HG02798 (cell line): Measurements from ENCODE around the gene GJB1.
"Not testable (repeated sequence)": the region's sequence is repeated elsewhere in the genome, so short reads cannot be mapped to it uniquely, and the experiment has no call there.

Experiments
- ATAC-seq: cut with Tn5 transposase; IDR thresholded peaks from one replicate; pipeline ENCODE4 v1.9.1; 2021; ENCODE audit warnings: mild to moderate bottlenecking; ENCODE audit not compliant: unreplicated experiment, poor library complexity

Gene GJB1

DNA sequence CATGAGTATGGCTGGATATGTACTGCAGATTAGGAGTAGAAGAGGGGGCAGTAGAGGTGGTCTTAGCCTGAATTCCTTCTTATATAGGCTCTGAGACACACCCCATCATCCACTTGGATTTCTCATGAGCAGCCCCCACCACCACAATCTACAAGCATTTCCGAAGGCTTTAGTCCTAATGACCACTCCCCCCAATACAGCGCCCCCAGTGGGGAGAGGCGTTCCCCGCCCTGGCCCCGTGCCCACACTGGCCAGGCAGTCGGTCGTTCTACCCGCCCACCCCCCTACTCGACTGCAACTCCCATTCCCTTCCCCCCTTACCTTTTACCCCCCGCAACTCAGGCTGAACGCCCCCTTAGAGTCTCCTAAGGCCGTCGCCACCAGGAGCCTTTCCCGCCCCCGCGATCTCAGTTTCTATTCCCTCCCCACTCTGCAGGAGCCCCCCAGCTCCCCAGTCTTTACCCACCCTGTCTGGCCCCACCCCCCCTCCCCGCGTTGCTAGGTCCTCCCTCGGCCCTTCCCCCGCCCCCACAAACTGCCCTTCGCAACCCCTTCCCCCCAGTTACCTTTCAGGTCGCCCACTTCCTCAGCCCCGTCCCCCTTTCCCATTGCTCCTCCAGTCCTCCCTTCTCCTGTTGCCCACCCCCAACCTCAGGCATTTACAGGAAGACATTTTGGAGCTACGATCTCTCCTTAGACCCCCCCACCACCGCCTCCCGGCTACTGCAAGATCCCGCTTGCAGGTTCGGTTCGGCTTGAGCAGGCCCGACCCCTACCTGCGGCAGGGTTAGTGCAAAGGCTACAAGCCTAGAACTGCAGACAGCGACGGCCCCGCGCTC, 30.4 kb downstream of the GJB1 start:
- no peak for ATAC-seq

DNA sequence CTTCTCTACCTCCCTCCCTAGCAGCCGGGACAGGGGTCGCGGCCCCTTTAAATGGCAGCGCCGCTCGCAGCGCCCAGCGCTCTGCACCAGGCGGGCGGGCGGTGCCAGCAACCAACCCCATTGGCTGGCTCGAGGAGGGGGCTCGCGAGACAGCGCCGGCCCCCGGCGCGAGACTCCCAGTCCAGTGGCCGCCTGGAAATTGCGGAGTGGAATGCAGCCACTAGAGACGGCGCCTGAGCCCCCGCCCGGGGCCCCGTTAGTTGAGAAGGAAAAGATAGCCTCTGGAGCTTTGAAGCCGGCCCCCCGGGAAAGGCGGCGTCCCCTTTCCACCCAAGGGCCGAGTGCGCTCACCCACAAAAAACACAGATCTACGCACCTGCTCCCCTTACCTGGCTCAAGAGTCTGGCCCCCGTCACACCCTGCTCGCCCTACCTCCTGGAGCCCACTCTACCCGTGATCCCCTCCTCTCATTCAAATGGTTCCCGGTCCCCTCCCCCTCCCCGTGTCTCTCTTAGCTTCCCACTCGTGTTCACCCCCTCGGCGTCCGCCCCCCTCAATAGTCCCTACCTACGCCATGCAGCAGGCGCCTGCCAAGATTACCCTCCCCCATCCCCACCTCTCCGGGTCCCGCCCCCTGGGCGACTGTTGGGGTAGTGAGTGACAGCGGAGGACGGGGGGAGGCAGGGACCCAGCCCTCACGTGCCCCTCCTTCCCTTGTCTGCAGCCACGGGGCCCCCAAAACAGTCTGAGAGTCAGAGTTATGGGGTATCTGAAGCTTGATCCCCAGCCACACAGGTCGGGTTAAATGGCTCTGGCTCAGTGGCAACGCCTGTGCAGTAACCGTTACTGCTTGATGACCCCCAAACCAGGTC, 31.3 kb downstream of the GJB1 start, which contains the start of gene ZMYM3:
ZMYM3 (minus strand) TSS at position 49 of the 872 bp plus-strand sequence. CDS start 885 bp downstream, outside the sequence.
- peak; percentile 92 for ATAC-seq

DNA sequence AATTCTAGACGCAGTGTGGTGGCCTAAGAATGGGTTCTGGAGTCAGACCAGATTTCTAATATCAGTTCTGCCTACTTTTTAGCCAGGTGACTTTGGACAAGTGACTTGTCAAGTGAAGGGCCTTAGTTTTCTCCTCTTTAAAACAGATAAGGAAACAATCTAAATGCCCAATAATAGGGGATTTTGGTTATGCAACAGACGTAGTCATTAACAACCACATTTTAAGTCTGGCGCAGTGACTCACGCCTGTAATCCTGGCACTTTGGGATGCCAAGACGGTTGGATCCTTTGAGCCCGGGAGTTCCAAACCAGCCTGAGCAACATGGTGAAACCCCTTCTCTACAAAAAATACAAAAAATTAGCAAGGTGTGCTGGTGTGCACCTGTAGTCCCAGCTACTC, 33.0 kb downstream of the GJB1 start:
- ATAC-seq = no peak

DNA sequence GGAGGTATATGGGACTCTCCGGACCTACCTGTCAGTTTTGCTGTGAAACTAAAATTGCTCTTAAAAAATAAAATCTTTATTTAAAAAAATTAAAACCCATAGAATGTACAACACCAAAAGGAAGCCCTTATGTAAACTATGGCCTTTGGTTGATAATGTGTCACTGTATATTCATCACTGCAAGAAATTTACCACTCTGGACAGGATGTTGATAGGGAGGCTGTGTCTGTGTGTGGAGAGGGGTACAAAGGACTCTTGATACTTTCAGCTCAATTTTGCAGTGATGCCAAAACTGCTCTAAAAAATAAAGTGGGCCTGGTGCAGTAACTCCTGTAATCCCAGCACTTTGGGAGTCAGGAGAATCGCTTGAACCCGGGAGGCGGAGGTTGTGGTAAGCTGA, 33.8 kb downstream of the GJB1 start:
- ATAC-seq = no peak

- not testable (repeated sequence) for ATAC-seq
Observed at GRCh38 chrX:71268624-71269023, 45.6 kb downstream of the GJB1 start.

- no peak for ATAC-seq
Observed at GRCh38 chrX:71269801-71270395, 46.9 kb downstream of the GJB1 start.

GRCh38 chrX:71272313-71272712, 49.3 kb downstream of the GJB1 start:
- ATAC-seq = not testable (repeated sequence)
